ENCODE data around the gene MRPS18A. TPM values are rescaled to one million over a fixed set of nuclear protein-coding genes. Genes with fewer than 3 reads are reported as not detected.

The MRPS18A gene
- total and polyA plus RNA-seq, 2 of the 13 experiments (the other 11 are each of a cell fraction or from before 2014, with no cell fraction given), result 87.8 to 89.1 TPM

DNA sequence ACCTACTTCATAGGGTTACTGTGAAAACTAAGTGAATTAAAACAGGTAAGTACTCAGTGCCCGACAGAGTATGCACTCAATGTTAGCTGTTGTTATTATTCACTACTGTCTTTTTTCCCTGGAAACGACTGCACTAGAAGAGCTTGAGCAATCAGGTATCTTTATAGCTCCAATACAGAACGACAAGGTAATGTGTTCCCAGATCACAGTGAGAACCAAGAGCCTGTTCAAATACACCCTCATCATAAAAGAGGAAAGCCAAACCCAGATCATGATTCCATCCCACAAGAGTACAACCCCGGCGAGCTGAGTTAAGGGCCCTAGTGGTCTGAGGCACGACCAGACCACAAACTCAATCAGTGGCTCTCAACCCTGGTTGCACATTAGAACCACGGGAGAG is 9.8 kb downstream of the MRPS18A start:
- H3K4me2 ChIP-seq (ENCODE audit: low read depth, low read length), result no peak overlapping the region
- H3K9ac ChIP-seq (ENCODE audit: insufficient read depth, low read depth, low read length), result no peak overlapping the region
- POLR2A ChIA-PET, result no interaction called here
- peaks cover 2% of the 10 kb centered on the region; the same call in 1 of the 2 replicates for H4K20me1 ChIP-seq (ENCODE audit: insufficient read depth, low read length)
- CTCF ChIA-PET (ENCODE audit: low intra/inter-chr PET ratio, low total read pairs), result no interaction called here
- WGBS (ENCODE audit: low lambda C conversion rate), result 93% methylated on average over 7 of the region's 7 CpGs
- peaks cover 14% of the 10 kb centered on the region for H3K4me1 ChIP-seq (ENCODE audit: insufficient read depth, low read length)
- no peak overlapping the region for H2AFZ ChIP-seq (ENCODE audit: low read length)
- no peak for ATAC-seq
- intact Hi-C loops (cut with micrococcal nuclease; ENCODE audit: unreplicated experiment) (no loop called here), in situ Hi-C loops (cut with HindIII; ENCODE audit: extremely low pct_ligation_motif_present, low pct_unique_long_range_greater_than_20kb) (no loop called here)
- H3K4me3 ChIP-seq (replicated peaks in 1 of 3; ENCODE audit: insufficient read depth in 1 of 3, low read depth in 2 of 3, low read length in 3 of 3), result no peak overlapping the region
- H3K27ac ChIP-seq (ENCODE audit: extremely low read length, insufficient read depth, low read length), result no peak overlapping the region
- TF ChIP-seq, protein P1, sequence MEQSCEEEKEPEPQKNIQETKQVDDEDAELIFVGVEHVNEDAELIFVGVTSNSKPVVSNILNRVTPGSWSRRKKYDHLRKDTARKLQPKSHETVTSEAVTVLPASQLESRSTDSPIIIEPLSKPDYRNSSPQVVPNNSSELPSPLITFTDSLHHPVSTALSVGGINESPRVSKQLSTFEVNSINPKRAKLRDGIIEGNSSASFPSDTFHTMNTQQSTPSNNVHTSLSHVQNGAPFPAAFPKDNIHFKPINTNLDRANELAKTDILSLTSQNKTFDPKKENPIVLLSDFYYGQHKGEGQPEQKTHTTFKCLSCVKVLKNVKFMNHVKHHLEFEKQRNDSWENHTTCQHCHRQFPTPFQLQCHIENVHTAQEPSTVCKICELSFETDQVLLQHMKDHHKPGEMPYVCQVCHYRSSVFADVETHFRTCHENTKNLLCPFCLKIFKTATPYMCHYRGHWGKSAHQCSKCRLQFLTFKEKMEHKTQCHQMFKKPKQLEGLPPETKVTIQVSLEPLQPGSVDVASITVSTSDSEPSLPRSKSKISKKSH (CRISPR knock-in tag; IDR thresholded peaks at IDR 0.05; ENCODE audit: borderline replicate concordance), result no peak
- TF ChIP-seq ZNF234 (CRISPR knock-in tag; conservative IDR thresholded peaks at IDR 0.05) (no peak), SOX6 (IDR thresholded peaks at IDR 0.05) (no peak), SOX6 (CRISPR knock-in tag; IDR thresholded peaks at IDR 0.05) (no peak), MED8 (CRISPR knock-in tag; IDR thresholded peaks at IDR 0.05; ENCODE audit: insufficient replicate concordance) (no peak), ETV6 (CRISPR knock-in tag; conservative IDR thresholded peaks at IDR 0.05) (no peak)
- TF ChIP-seq, protein P2, sequence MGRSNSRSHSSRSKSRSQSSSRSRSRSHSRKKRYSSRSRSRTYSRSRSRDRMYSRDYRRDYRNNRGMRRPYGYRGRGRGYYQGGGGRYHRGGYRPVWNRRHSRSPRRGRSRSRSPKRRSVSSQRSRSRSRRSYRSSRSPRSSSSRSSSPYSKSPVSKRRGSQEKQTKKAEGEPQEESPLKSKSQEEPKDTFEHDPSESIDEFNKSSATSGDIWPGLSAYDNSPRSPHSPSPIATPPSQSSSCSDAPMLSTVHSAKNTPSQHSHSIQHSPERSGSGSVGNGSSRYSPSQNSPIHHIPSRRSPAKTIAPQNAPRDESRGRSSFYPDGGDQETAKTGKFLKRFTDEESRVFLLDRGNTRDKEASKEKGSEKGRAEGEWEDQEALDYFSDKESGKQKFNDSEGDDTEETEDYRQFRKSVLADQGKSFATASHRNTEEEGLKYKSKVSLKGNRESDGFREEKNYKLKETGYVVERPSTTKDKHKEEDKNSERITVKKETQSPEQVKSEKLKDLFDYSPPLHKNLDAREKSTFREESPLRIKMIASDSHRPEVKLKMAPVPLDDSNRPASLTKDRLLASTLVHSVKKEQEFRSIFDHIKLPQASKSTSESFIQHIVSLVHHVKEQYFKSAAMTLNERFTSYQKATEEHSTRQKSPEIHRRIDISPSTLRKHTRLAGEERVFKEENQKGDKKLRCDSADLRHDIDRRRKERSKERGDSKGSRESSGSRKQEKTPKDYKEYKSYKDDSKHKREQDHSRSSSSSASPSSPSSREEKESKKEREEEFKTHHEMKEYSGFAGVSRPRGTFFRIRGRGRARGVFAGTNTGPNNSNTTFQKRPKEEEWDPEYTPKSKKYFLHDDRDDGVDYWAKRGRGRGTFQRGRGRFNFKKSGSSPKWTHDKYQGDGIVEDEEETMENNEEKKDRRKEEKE (IDR thresholded peaks at IDR 0.05), result no peak
- TF ChIP-seq, protein P3, sequence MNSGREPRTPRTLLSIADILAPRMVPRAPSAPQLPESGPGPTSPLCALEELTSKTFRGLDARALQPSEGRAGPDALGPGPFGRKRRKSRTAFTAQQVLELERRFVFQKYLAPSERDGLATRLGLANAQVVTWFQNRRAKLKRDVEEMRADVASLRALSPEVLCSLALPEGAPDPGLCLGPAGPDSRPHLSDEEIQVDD (CRISPR knock-in tag; IDR thresholded peaks at IDR 0.05; ENCODE audit: borderline replicate concordance), result no peak
- H3K27me3 ChIP-seq (ENCODE audit: control insufficient read depth in 1 of 2, insufficient read depth in 2 of 2, low read length in 2 of 2), result no peaks in the 10 kb centered on the region
- no peak for FAIRE-seq
- H3K79me2 ChIP-seq (ENCODE audit: insufficient read depth, low read length), result peaks cover 20% of the 10 kb centered on the region
- H3K9me3 ChIP-seq (ENCODE audit: low read length), result no peaks in the 10 kb centered on the region
- no peak for DNase-seq (ENCODE audit: low spot score)
- no TSS peak for BruUV-seq (replicated peaks)
- peaks cover 66 to 97% of the 10 kb centered on the region in 2 experiments for H3K36me3 ChIP-seq (replicated peaks in 1 of 2; ENCODE audit: control insufficient read depth in 1 of 2, insufficient read depth in 2 of 2, low read length in 2 of 2)

Data from HepG2 (cell line).